Sigmoid colon (tissue), 4 donors: ENCODE data around the gene ZP2.

ENCODE experiments used
- EP300 ChIP-seq, 4 donors: sonication (generic); formaldehyde crosslinking; IDR thresholded peaks; one replicate each; pipeline ENCODE4 v1.6.1; 2017; ENCODE audit warnings: antibody characterized with exemption in 4 of 4
- POLR2AphosphoS5 ChIP-seq, 4 donors: sonication (generic); formaldehyde crosslinking; IDR thresholded peaks; one replicate each; pipeline ENCODE4 v1.6.1; 2017; ENCODE audit warnings: antibody characterized with exemption in 4 of 4

DNA sequence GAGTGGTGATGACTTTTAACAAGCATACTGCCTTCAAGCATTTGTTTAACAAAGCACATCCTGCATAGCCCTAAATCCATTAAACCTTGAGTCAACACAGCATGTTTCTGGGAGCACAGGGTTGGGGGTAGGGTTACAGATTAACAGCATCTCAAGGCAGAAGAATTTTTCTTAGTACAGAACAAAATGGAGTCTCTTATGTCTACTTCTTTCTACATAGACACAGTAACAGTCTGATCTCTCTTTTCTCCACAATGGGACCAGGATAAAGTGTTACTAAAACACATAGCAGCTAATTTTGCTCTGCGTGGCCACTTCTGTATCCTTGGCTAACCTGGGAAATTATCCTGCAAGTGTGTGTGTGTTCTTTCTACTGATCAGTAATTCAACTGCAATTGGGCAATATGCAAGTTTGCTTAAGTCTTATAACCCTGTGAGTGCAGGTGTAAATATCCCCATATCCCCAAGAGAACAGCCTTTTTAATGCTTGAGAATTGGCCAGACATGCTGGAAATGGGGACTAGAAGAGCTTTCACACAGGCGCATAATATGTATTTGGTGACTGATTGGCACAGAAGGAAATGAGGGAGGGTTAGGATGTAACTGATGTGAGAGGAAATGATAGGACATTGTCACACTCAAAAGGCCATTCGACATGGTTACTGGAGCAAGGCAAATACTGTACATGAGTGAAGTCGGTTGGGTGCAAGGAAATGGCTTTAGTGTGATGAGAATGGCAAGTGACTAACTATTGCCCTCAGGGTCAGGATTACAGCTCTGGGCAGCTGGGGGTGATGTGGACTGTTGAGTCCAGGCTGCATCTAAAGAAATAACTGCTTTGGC is 11.3 kb upstream of the ZP2 start:
- TF ChIP-seq POLR2AphosphoS5 (IDR thresholded peaks at IDR 0.05) (no peak), EP300 (IDR thresholded peaks at IDR 0.05) (no peak)
